ENCODE measurements around the gene NNMT.

DNA sequence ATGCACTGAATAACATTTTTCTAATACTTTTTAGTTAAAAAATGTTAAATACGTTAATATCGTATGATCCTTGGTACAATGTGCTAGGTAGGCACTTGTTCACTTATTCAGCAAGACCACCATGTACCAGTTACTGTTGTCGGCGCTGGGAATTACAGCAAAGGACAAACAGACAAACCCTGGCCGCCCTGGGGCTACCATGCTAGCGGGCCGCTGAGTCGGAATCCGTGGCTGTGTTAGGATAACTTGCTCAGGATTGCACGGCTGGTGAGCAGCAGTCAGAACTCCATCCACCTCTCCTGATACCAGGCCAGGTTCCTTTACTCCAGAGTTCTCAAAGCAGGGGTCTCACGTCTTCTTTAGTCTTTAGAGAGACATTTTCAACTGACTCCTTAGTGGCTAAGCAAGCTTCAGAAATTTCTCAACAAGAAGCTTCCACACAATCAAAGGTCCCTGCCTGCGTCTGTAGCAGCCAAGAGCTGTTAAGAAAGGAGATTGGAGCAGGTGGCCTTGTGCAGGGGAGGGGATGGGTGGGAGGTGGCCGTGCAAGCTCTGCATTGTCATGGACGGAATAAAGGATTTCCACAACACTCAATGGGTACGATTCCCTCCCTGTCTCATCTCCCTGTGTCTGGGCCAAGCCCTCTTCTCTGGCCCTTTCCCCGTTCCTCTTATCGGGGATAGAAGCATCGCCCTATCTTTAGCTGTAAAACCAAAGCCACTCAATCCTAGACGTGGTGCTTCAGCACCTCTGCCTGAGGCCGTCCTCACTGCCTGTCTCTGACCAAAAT, 39.8 kb upstream of the NNMT start:
- TF ChIP-seq, protein P1, sequence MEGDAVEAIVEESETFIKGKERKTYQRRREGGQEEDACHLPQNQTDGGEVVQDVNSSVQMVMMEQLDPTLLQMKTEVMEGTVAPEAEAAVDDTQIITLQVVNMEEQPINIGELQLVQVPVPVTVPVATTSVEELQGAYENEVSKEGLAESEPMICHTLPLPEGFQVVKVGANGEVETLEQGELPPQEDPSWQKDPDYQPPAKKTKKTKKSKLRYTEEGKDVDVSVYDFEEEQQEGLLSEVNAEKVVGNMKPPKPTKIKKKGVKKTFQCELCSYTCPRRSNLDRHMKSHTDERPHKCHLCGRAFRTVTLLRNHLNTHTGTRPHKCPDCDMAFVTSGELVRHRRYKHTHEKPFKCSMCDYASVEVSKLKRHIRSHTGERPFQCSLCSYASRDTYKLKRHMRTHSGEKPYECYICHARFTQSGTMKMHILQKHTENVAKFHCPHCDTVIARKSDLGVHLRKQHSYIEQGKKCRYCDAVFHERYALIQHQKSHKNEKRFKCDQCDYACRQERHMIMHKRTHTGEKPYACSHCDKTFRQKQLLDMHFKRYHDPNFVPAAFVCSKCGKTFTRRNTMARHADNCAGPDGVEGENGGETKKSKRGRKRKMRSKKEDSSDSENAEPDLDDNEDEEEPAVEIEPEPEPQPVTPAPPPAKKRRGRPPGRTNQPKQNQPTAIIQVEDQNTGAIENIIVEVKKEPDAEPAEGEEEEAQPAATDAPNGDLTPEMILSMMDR (IDR thresholded peaks at IDR 0.05; ENCODE audit: extremely low read depth in 1 of 2, insufficient read depth in 1 of 2, low read depth in 1 of 2, low read length in 2 of 2) = no peak
- no peak for TF ChIP-seq MYC (IDR thresholded peaks at IDR 0.05; ENCODE audit: low read depth, low read length)
- TF ChIP-seq POLR2AphosphoS5 (IDR thresholded peaks at IDR 0.05; ENCODE audit: insufficient read depth, low read depth, low read length) = no peak
- TF ChIP-seq POLR2A (IDR thresholded peaks at IDR 0.05; ENCODE audit: low read depth, low read length) = no peak
- no peak for TF ChIP-seq FOS (IDR thresholded peaks at IDR 0.05; ENCODE audit: borderline replicate concordance, insufficient read depth, low read length)

Measured in endothelial cell of umbilical vein (primary cell).